ENCODE measurements around the gene CEP170B. TPM values are rescaled to one million over a fixed set of nuclear protein-coding genes. Genes with fewer than 3 reads are reported as not detected.

The CEP170B gene
- total and polyA plus RNA-seq, 2 experiments from 2014 or later, result 2.7 to 24.5 TPM

GRCh38 chr14:104822821-104823615, 42.0 kb upstream of the CEP170B start:
- Histone ChIP-seq H3K4me2 (ENCODE audit: unreplicated experiment) (no peak overlapping the region), H2AFZ (no peak overlapping the region), H3K4me1 (ENCODE audit: insufficient read depth) (0 out of 2 replicates have a peak, but pooled peaks cover 3% of the 10 kb centered on the region), H3K4me3 (no peak overlapping the region), H3K27me3 (replicated peaks; ENCODE audit: insufficient read depth) (no peaks in the 10 kb centered on the region), H3K9me2 (ENCODE audit: insufficient read depth) (no peaks in the 10 kb centered on the region), H3K27ac (no peak overlapping the region), H4K20me1 (ENCODE audit: insufficient read depth) (no peaks in the 10 kb centered on the region), H3K9me3 (ENCODE audit: low read depth) (no peaks in the 10 kb centered on the region), H3K79me2 (ENCODE audit: insufficient read depth) (no peaks in the 10 kb centered on the region), H3K36me3 (ENCODE audit: low read depth) (no peaks in the 10 kb centered on the region), H3K9ac (no peak overlapping the region), H3F3A (ENCODE audit: insufficient read depth) (no peaks in the 10 kb centered on the region; the same call in 1 of the 2 replicates)
- no peak for TF ChIP-seq EZH2phosphoT487 (IDR thresholded peaks at IDR 0.05; ENCODE audit: insufficient read depth, low read depth)
- no peak for TF ChIP-seq EZH2 (IDR thresholded peaks at IDR 0.05; ENCODE audit: insufficient read depth, poor library complexity, severe bottlenecking)
- 85 to 87% methylated on average over 22 of the region's 22 CpGs for WGBS, 2 experiments (ENCODE audit: low coverage in 1 of 2, low lambda C conversion rate in 2 of 2, missing lambda C conversion rate in 2 of 2)
- DNase-seq, result no peak
- in situ Hi-C loops (cut with MboI), result no loop called here

GRCh38 chr14:104824353-104824997, 40.6 kb upstream of the CEP170B start:
- no peak overlapping the region for H3K27ac ChIP-seq
- no peak overlapping the region for H3K4me3 ChIP-seq
- H3F3A ChIP-seq (ENCODE audit: insufficient read depth), result no peaks in the 10 kb centered on the region; the same call in 1 of the 2 replicates
- H3K4me1 ChIP-seq (ENCODE audit: insufficient read depth), result 0 out of 2 replicates have a peak, but pooled peaks cover 3% of the 10 kb centered on the region
- no peaks in the 10 kb centered on the region for H4K20me1 ChIP-seq (ENCODE audit: insufficient read depth)
- H3K4me2 ChIP-seq (ENCODE audit: unreplicated experiment), result no peak overlapping the region
- no peak for DNase-seq
- no peak overlapping the region for H2AFZ ChIP-seq
- no peaks in the 10 kb centered on the region for H3K9me3 ChIP-seq (ENCODE audit: low read depth)
- in situ Hi-C loops (cut with MboI), result no loop called here
- no peak for TF ChIP-seq EZH2 (IDR thresholded peaks at IDR 0.05; ENCODE audit: insufficient read depth, poor library complexity, severe bottlenecking)
- no peak for TF ChIP-seq EZH2phosphoT487 (IDR thresholded peaks at IDR 0.05; ENCODE audit: insufficient read depth, low read depth)
- H3K27me3 ChIP-seq (replicated peaks; ENCODE audit: insufficient read depth), result no peaks in the 10 kb centered on the region
- no peak overlapping the region for H3K9ac ChIP-seq
- no peaks in the 10 kb centered on the region for H3K79me2 ChIP-seq (ENCODE audit: insufficient read depth)
- no peaks in the 10 kb centered on the region for H3K36me3 ChIP-seq (ENCODE audit: low read depth)
- no peaks in the 10 kb centered on the region for H3K9me2 ChIP-seq (ENCODE audit: insufficient read depth)
- WGBS, 2 experiments (ENCODE audit: low coverage in 1 of 2, low lambda C conversion rate in 2 of 2, missing lambda C conversion rate in 2 of 2), result 94 to 98% methylated on average over 2 of the region's 2 CpGs

GRCh38 chr14:104826189-104826860, 38.7 kb upstream of the CEP170B start:
- no peaks in the 10 kb centered on the region for H3K9me2 ChIP-seq (ENCODE audit: insufficient read depth)
- no peak overlapping the region for H3K27ac ChIP-seq
- WGBS, 2 experiments (ENCODE audit: low coverage in 1 of 2, low lambda C conversion rate in 2 of 2, missing lambda C conversion rate in 2 of 2), result 1 to 2% methylated on average over 16 to 34 of the region's 54 CpGs
- H3F3A ChIP-seq (ENCODE audit: insufficient read depth), result peaks cover 7% of the 10 kb centered on the region; the same call in 1 of the 2 replicates
- H4K20me1 ChIP-seq (ENCODE audit: insufficient read depth), result no peaks in the 10 kb centered on the region
- H2AFZ ChIP-seq, result peak overlapping the region; percentile 90
- DNase-seq, result peak; percentile 87
- H3K36me3 ChIP-seq (ENCODE audit: low read depth), result no peaks in the 10 kb centered on the region
- H3K27me3 ChIP-seq (replicated peaks; ENCODE audit: insufficient read depth), result no peaks in the 10 kb centered on the region
- peak overlapping the region; percentile 59 for H3K9ac ChIP-seq
- H3K4me1 ChIP-seq (ENCODE audit: insufficient read depth), result 0 out of 2 replicates have a peak, but pooled peaks cover 3% of the 10 kb centered on the region
- no peaks in the 10 kb centered on the region for H3K9me3 ChIP-seq (ENCODE audit: low read depth)
- no peak for TF ChIP-seq EZH2phosphoT487 (IDR thresholded peaks at IDR 0.05; ENCODE audit: insufficient read depth, low read depth)
- no peak for TF ChIP-seq EZH2 (IDR thresholded peaks at IDR 0.05; ENCODE audit: insufficient read depth, poor library complexity, severe bottlenecking)
- in situ Hi-C loops (cut with MboI), result no loop called here
- no peaks in the 10 kb centered on the region for H3K79me2 ChIP-seq (ENCODE audit: insufficient read depth)
- H3K4me2 ChIP-seq (ENCODE audit: unreplicated experiment), result peak overlapping the region; percentile 98
- peak overlapping the region; percentile 78 for H3K4me3 ChIP-seq

- 0 out of 2 replicates have a peak, but pooled peaks cover 3% of the 10 kb centered on the region for H3K4me1 ChIP-seq (ENCODE audit: insufficient read depth)
- H2AFZ ChIP-seq, result peak overlapping the region; percentile 68
- peaks cover 7% of the 10 kb centered on the region; the same call in 1 of the 2 replicates for H3F3A ChIP-seq (ENCODE audit: insufficient read depth)
- H3K79me2 ChIP-seq (ENCODE audit: insufficient read depth), result no peaks in the 10 kb centered on the region
- H3K9me2 ChIP-seq (ENCODE audit: insufficient read depth), result no peaks in the 10 kb centered on the region
- no peak for TF ChIP-seq EZH2phosphoT487 (IDR thresholded peaks at IDR 0.05; ENCODE audit: insufficient read depth, low read depth)
- TF ChIP-seq EZH2 (IDR thresholded peaks at IDR 0.05; ENCODE audit: insufficient read depth, poor library complexity, severe bottlenecking), result no peak
- 1 to 7% methylated on average over 16 to 27 of the region's 27 CpGs for WGBS, 2 experiments (ENCODE audit: low coverage in 1 of 2, low lambda C conversion rate in 2 of 2, missing lambda C conversion rate in 2 of 2)
- H3K9ac ChIP-seq, result no peak overlapping the region
- H3K4me2 ChIP-seq (ENCODE audit: unreplicated experiment), result peak overlapping the region; percentile 63
- H4K20me1 ChIP-seq (ENCODE audit: insufficient read depth), result no peaks in the 10 kb centered on the region
- H3K4me3 ChIP-seq, result peak overlapping the region; percentile 59
- no peak overlapping the region for H3K27ac ChIP-seq
- no peaks in the 10 kb centered on the region for H3K36me3 ChIP-seq (ENCODE audit: low read depth)
- in situ Hi-C loops (cut with MboI), result no loop called here
- no peaks in the 10 kb centered on the region for H3K9me3 ChIP-seq (ENCODE audit: low read depth)
- H3K27me3 ChIP-seq (replicated peaks; ENCODE audit: insufficient read depth), result no peaks in the 10 kb centered on the region
- no peak for DNase-seq
Observed at GRCh38 chr14:104826861-104827176, 38.2 kb upstream of the CEP170B start.

Data from GM23248 (cell line).